SK-N-MC (cell line): ENCODE data around the gene SAMSN1.
"Not testable (repeated sequence)": the region's sequence is repeated elsewhere in the genome, so short reads cannot be mapped to it uniquely, and the experiment has no call there.

Source experiments
- EZH2 ChIP-seq: fragments of 200-600 bp; sonication (generic); IDR thresholded peaks from one replicate; pipeline ENCODE4 v1.6.1; 2017; ENCODE audit warnings: antibody characterized with exemption
- POLR2AphosphoS5 ChIP-seq: IDR thresholded peaks from 2 replicates; pipeline ENCODE4 v1.6.1; 2012; ENCODE audit warnings: mild to moderate bottlenecking, low read depth, low read length, borderline replicate concordance

DNA sequence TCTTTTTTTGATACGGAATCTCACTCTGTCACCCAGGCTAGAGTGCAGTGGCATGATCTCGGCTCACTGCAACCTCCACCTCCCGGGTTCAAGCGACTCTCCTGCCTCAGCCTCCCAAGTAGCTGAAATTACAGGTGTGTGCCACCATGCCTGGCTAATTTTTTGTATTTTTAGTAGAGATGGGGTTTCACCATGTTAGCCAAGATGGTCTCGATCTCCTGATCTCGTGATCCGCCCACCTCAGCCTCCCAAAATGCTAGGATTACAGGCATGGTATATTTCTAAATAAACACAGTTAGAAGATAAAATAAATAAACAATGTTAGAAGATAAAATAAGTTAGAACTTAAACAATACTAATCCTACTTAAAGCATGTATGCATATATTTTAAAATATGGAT, 604 bp upstream of the SAMSN1 start:
- not testable (repeated sequence) for TF ChIP-seq POLR2AphosphoS5, EZH2
